HG03095 (cell line): ENCODE data around the gene PCDHGA12.
"Not testable (repeated sequence)": the region's sequence is repeated elsewhere in the genome, so short reads cannot be mapped to it uniquely, and the experiment has no call there.

Experiments
- ATAC-seq: cut with Tn5 transposase; IDR thresholded peaks from one replicate; pipeline ENCODE4 v1.9.1; 2021; ENCODE audit warnings: moderate library complexity; ENCODE audit not compliant: unreplicated experiment

The PCDHGA12 gene

GRCh38 chr5:141430332-141431113, at the start of gene PCDHGA12:
Gene PCDHGA12, plus strand, starts transcription at chr5:141430507. Its CDS starts 253 bp downstream, at chr5:141430760.
- ATAC-seq, result peak; percentile 85

GRCh38 chr5:141382469-141383294, 47.6 kb upstream of the PCDHGA12 start, which contains the start of gene PCDHGA7:
Gene PCDHGA7, plus strand, starts transcription at chr5:141382742. Its CDS starts 158 bp downstream, at chr5:141382900.
- ATAC-seq, result no peak

DNA sequence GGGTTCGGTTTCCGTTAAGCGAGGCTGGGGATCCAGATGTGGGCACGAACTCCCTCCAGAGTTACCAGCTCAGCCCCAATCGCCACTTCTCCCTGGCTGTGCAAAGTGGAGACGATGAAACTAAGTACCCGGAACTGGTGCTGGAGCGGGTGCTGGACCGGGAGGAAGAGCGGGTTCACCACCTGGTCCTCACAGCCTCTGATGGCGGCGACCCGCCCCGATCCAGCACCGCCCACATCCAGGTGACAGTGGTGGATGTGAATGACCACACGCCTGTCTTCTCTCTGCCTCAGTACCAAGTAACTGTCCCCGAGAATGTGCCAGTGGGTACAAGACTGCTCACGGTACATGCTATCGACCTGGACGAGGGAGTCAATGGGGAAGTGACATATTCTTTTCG, 47.0 kb upstream of the PCDHGA12 start:
- no peak for ATAC-seq

- ATAC-seq, result no peak
These were observed 45.6 kb upstream of the PCDHGA12 start for GRCh38 chr5:141384471-141385267.

GRCh38 chr5:141387557-141388311, 42.6 kb upstream of the PCDHGA12 start, which contains the start of gene PCDHGB4:
Gene PCDHGB4, plus strand, starts transcription at chr5:141387698. Its CDS starts 187 bp downstream, at chr5:141387885.
- ATAC-seq, result not testable (repeated sequence)

DNA sequence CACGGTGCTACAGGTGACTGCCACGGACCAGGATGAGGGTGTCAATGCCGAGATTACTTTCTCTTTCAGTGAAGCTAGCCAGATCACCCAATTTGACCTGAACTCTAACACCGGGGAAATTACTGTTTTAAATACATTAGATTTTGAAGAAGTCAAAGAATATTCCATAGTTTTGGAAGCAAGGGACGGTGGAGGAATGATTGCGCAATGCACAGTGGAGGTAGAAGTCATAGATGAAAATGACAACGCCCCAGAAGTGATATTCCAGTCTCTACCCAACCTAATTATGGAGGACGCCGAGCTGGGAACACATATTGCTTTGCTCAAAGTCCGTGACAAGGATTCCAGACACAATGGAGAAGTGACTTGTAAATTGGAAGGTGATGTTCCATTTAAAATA, 41.6 kb upstream of the PCDHGA12 start:
- ATAC-seq, result no peak

GRCh38 chr5:141389153-141390042, 40.9 kb upstream of the PCDHGA12 start:
- no peak for ATAC-seq

DNA sequence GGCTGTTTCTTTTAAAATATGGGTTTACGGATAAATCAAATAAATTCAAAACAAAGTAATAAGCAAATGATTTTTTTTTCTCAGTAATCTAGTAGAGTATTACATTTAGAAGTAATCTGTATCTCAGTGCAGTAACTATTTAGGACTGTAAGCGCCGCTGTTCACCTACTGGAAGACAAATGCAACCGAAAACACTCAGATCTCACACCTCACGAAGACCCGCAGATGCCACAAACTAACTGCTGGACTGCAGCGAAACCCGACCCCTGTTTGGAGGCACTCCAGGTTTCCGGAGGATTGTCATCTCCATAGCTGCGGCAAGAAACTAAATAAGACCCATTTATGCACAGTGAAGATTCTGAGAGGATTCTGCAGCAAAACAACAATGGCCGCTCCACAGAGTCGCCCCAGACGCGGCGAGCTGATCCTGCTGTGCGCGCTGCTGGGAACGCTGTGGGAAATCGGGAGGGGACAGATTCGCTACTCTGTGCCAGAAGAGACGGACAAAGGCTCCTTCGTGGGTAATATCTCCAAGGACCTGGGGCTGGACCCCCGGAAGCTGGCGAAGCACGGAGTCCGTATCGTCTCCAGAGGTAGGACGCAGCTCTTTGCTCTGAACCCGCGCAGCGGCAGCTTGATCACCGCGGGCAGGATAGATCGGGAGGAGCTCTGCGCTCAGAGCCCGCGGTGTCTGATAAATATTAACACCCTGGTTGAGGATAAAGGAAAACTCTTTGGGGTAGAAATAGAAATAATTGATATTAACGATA, 37.7 kb upstream of the PCDHGA12 start, which contains the start of gene PCDHGA8:
Gene PCDHGA8 (plus strand): TSS at position 205 of the 770 bp plus-strand sequence. CDS start 181 bp downstream, at position 386.
- ATAC-seq, result no peak

- ATAC-seq, result no peak
These were observed 37.0 kb upstream of the PCDHGA12 start for GRCh38 chr5:141393267-141393666.

DNA sequence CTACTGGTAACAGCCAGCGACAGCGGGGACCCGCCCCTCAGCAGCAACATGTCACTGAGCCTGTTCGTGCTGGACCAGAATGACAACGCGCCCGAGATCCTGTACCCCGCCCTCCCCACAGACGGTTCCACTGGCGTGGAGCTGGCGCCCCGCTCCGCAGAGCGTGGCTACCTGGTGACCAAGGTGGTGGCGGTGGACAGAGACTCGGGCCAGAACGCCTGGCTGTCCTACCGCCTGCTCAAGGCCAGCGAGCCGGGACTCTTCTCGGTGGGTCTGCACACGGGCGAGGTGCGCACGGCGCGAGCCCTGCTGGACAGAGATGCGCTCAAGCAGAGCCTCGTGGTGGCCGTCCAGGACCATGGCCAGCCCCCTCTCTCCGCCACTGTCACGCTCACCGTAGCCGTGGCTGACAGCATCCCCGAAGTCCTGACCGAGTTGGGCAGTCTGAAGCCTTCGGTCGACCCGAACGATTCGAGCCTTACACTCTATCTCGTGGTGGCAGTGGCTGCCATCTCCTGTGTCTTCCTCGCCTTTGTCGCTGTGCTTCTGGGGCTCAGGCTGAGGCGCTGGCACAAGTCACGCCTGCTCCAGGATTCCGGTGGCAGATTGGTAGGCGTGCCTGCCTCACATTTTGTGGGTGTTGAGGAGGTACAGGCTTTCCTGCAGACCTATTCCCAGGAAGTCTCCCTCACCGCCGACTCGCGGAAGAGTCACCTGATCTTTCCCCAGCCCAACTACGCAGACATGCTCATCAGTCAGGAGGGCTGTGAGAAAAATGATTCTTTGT, 35.7 kb upstream of the PCDHGA12 start:
- not testable (repeated sequence) for ATAC-seq

- ATAC-seq, result peak; percentile 91
These were observed 32.4 kb upstream of the PCDHGA12 start, which contains the start of gene PCDHGB5 for GRCh38 chr5:141397756-141398551. Gene PCDHGB5, plus strand, starts transcription at chr5:141397947. Its CDS starts 181 bp downstream, at chr5:141398128.

- no peak for ATAC-seq
These were observed 31.7 kb upstream of the PCDHGA12 start for GRCh38 chr5:141398608-141399007.

- ATAC-seq, result no peak
These were observed 30.6 kb upstream of the PCDHGA12 start for GRCh38 chr5:141399555-141400258.

- no peak for ATAC-seq
These were observed 27.6 kb upstream of the PCDHGA12 start, which contains the start of gene PCDHGA9 for GRCh38 chr5:141402553-141403243. Gene PCDHGA9, plus strand, starts transcription at chr5:141402778. Its CDS starts 175 bp downstream, at chr5:141402953.

- ATAC-seq, result no peak
These were observed 26.9 kb upstream of the PCDHGA12 start for GRCh38 chr5:141403387-141403786.
